ENCODE measurements around the gene TEX13A.

Gene TEX13A

DNA sequence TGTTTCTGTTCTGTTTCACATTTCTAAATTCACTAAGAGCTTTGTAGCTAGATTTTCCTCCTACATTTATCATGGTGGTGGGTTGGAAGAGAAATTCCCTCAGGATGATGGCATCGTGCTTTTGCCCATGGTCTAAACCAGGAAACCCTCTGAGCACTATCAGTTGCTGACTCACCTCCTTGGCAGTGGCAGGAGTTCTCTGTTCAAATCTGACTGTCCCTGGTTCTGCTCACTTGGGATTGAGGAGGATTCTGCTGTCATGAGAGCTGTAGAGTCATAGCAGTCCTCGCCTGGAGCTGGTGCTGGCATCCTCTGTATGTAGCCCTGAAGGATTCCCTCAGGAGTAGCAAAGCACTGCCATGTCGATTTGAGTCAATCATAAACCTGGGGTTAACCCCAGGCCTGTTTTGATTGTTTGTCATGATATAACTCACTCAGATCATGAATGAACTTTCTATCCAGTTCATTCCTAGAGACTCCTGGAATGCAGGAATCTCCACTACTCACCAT lies 9.4 kb downstream of the TEX13A start:
- no peak overlapping the region for H3K4me3 ChIP-seq (ENCODE audit: low read length)
- no peak for TF ChIP-seq ZNF274 (IDR thresholded peaks at IDR 0.05; ENCODE audit: low read depth, low read length)

DNA sequence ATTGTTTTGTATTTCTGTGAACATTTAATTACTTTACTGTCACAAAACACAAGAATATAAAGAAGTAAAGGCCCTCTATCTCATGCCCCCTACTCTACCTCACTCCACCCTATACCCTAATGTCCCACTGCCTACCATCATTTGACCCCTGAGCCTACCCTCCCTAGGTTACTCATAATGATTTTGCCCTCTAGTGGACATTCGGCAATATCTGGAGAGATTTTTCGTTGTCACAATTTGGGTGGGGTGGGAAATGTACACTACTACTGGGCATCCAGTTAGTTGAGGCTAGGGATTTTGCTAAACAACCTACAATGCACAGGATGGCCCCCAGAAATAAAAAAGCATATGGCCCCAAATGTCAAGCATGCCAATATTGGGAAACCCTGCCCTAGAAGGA lies 10.2 kb downstream of the TEX13A start:
- TF ChIP-seq ZNF274 (IDR thresholded peaks at IDR 0.05; ENCODE audit: low read depth, low read length): no peak

DNA sequence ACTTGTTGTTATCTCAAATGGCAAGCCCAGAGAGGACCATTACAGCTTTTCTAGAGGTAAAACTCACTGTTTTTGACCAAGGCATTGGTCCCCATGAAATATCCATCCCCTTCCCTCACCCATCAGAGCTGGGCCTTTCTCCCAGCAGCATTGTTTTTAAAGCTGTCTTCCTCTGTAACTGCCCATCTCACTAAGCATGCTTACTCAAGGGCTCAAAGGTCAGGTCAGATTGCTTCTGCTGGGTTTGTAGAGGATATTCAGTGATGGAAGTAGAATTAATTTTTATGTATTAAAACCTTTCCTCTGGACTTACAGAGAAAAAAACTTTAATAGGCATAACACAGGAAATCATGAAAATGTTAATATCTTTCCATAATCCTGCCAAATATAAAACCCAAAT lies 11.1 kb downstream of the TEX13A start:
- no peak overlapping the region for H3K4me3 ChIP-seq (ENCODE audit: low read length)

More for the DNA sequence above, 10.2 kb downstream of the TEX13A start:
- H3K4me3 ChIP-seq (ENCODE audit: low read length): no peak overlapping the region

DNA sequence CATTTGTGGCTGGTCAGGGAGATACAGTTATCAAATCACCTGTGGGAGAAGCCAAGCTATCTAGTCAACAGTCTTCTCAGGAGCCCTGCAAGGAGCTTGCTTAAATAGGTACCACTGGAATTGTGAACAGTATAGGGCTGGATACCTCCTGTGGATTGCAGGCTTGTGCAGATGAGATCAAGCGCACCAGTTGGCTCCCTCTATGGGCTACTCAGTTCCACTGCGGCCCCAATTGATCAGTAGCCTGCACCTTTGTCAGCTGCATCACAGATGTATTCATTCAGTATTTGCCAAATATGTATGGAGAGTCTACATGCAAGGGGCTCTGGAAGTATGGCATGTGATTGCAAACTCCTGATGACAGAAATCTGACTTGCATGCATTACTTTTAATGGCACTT lies 28.6 kb downstream of the TEX13A start:
- H3K4me3 ChIP-seq (ENCODE audit: low read length): no peak overlapping the region
- TF ChIP-seq ZNF274 (IDR thresholded peaks at IDR 0.05; ENCODE audit: low read depth, low read length): no peak

More for the DNA sequence above, 11.1 kb downstream of the TEX13A start:
- TF ChIP-seq ZNF274 (IDR thresholded peaks at IDR 0.05; ENCODE audit: low read depth, low read length): no peak

DNA sequence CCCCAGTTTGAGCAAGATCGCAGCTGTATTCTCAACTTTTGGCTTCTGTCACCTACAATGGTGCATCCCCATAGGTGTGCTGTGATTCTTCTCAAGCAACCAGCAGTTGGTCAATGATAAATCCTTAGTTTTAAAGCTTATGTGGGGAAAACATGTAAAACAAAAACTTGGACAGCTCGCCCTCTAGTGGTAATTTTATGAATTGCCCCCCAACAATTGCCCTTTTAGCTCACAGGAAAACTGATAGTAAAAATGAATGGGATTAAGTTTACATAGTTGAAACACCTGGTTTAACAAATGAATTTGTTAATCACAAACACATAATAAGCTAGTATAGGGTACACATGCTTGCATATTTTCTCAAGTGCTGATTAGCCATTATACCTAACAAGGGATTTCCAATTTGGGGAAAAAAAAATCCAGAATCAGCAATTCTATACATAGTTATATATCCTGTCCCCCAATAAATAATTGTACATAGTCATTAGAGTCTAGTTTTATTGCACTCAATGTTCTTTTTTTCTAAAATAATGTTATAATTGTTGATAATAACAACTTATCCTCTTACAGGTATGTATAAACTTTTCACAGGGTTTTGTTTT lies 30.1 kb downstream of the TEX13A start:
- H3K4me3 ChIP-seq (ENCODE audit: low read length): no peak overlapping the region
- no peak for TF ChIP-seq ZNF274 (IDR thresholded peaks at IDR 0.05; ENCODE audit: low read depth, low read length)

DNA sequence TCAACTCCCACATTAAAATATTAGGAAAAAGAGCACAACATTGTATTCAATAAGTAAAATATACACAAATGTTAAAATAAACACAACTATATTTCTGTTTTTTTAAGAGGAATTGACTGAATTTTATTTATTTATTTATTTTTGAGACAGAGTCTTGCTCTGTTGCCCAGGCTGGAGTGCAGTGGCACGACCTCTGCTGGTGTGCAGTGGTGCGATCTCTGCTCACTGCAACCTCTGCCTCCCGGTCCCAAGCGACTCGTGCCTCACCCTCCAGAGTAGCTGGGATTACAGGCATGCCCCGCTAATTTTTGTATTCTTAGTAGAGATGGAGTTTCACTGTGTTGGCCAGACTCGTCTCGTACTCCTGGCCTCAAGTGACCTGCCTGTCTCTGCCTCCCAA lies 31.4 kb downstream of the TEX13A start:
- H3K4me3 ChIP-seq (ENCODE audit: low read length): no peak overlapping the region
- no peak for TF ChIP-seq ZNF274 (IDR thresholded peaks at IDR 0.05; ENCODE audit: low read depth, low read length)

DNA sequence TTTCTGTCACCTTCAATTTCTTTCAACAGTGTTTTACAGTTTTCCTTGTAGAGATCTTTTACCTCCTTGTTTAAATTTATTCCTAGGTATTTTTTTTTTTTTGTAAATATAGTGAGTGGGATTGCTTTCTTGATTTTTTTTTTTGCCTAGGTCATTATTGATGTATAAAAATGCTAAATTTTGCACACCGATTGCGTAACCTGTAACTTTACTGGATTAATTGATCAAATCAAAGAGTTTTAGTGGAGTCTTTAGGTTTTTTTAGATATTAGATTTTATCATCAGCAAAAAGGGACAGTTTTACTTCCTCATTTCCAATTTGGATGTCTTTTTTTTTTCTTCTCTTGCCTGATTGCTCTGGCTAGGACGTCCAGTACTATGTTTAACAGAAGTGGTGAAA lies 40.9 kb downstream of the TEX13A start:
- no peak for TF ChIP-seq ZNF274 (IDR thresholded peaks at IDR 0.05; ENCODE audit: low read depth, low read length)
- no peak overlapping the region for H3K4me3 ChIP-seq (ENCODE audit: low read length)

DNA sequence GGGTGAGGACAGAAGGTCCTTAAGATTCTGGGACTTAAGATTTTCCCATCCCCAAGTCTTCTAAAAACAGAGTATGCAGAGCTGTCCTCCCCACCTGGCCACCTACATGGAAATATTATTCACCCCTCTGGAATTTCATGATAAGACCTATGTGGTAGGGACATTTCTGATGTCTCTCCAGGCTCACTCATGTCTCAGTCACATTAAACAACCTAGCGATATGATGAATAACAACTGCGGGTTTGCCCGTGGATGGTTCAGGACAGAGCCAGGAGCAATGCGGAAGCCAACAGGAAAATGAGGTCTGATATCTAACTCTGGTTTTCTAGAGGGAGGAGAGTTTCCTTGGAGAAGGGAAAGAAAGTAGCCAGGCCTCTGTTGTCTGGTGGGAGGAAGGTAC lies 47.4 kb downstream of the TEX13A start:
- no peak overlapping the region for H3K4me3 ChIP-seq (ENCODE audit: low read length)
- no peak for TF ChIP-seq ZNF274 (IDR thresholded peaks at IDR 0.05; ENCODE audit: low read depth, low read length)

Measured in GM08714 (cell line).